NCI-H69 (cell line): ENCODE measurements around the gene CNTNAP2.
A peak's percentile ranks its signal among the peaks of the same experiment; 100 is the strongest.

ENCODE experiments used
- DNase-seq: peaks from one replicate; lab custom pipeline; 2025; lab: John Stamatoyannopoulos, UW

Gene CNTNAP2

GRCh38 chr7:146424084-146424483, 307.5 kb downstream of the CNTNAP2 start:
- no peak for DNase-seq

DNA sequence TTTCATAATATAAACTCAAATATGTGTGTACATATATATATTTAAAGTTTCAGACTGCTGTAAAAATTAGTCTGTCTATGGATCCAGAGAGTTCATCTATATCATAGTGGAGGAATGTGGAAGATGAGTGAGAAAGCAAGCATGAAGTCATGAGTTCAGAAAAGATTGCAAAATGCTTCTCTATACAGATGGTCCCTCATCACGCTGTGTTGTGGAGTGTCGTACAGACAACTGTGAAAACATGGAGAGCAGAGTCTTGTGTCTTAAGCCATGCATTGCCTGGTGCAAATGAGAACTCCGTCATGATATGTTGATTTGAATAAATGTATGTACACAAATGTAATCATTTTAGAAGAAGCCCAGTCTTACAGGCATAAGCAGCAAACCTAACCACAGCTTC, 316.9 kb downstream of the CNTNAP2 start:
- DNase-seq = no peak

DNA sequence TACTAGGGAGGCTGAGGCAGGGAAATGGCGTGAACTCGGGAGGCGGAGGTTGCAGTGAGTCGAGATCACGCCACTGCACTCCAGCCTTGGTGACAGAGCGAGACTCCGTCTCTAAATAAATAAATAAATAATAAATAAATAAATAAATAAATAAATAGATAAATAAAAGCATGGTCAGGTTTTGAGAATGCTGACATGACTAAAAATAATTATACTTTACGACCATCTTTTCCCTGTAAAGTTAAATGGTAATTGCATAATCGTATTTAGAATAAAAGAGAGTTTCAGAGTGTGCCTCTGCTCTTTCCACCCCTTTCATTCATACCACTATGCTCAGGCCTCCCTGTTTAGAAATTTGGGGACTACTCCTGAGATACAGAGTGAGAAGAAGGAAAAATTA, 326.5 kb downstream of the CNTNAP2 start:
- no peak for DNase-seq

DNA sequence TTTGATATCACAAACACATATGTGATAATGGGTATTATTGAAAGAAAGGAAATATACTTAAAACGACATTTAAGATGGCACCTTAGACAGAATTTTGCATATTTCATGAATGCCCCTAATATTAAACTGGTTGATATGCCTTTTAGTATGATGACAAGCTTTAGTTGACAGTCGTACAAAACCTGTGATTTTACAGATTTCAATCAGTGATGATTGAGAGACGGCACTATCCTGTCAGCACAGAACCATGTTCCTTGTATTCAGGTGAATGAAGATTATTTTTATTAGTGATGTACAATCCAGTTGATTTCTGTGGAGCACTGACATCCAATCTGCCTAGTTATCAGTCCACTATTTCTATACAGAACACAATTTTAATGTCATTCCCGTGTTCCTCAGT, 333.0 kb downstream of the CNTNAP2 start:
- no peak for DNase-seq

DNA sequence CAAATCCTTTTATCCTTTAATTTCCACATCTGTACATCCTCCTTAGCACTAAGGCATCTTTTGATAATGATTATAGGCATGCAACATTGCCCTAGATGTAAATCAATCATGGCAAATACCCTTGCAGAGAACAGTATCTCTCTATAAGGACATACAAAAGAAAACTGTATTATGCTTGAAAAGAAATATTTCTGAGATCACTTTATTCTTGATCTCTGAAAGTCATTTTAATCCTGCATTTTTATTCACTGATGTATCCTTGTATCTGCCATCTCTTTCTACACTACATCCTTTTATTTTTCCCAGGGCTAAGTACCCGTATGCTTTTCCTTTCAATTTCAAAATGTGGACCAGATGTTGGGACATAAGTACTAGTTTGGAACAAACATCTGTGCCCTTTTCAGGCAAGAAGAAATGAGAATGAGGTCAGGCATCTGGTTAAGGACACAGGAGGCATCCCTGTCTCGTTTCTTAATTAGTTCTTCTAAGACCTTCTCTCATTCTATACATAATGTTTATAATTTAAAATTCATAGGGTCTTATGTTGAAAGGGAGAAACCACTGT, 338.6 kb downstream of the CNTNAP2 start:
- DNase-seq = peak; percentile 22

- DNase-seq = peak; percentile 26
Measured at GRCh38 chr7:146479040-146479439, 362.4 kb downstream of the CNTNAP2 start.

GRCh38 chr7:146486519-146486918, 369.9 kb downstream of the CNTNAP2 start:
- peak; percentile 74 for DNase-seq

GRCh38 chr7:146492017-146492416, 375.4 kb downstream of the CNTNAP2 start:
- DNase-seq = no peak

DNA sequence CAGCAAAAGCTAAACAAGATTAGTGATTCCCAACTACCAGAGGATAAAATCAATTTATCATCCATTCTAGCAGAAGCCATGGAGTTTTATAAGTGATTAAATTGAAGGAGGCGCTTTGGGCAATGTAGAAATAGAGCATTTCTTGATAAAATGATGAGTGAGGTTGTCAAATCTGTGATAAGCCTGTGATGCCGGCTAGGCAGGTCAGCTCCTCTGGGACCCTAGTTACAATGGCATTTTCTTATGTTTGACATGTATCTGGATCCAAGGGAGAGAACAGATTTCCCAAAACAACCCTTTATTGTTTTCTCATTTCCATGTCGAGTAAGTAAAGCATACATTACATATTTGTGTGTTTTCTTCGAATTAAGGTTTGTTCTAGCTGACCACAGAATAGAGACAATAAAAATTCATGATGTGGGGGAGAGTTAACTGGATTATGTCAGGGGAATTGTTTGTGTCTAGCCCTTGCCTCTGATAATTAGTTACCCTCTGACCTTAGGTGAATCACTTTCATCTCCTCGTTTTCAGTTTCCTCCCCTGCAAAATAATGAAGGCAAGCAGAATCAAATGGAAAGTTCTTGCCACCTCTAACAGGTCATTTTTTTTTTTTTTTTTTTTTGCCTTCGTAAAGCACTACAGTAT, 378.5 kb downstream of the CNTNAP2 start:
- DNase-seq = no peak

DNA sequence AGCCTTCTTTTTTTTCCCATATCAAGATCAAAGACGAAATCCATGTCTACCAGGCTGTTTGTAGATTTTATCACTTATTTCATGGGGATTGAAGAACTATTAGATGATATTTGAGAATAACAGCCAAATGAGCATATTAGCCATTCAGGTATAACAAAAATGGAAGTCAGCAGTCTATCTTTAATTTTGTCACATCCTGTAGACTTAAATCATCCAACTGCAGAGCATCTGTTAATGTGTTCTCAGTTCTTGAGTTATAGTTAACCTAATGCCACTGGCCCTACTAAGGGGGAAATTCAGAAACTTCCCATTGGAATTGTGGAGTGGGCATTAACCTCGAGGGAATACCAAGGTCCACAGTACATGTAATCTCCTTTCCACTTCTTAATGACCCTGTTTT, 380.1 kb downstream of the CNTNAP2 start:
- no peak for DNase-seq

DNA sequence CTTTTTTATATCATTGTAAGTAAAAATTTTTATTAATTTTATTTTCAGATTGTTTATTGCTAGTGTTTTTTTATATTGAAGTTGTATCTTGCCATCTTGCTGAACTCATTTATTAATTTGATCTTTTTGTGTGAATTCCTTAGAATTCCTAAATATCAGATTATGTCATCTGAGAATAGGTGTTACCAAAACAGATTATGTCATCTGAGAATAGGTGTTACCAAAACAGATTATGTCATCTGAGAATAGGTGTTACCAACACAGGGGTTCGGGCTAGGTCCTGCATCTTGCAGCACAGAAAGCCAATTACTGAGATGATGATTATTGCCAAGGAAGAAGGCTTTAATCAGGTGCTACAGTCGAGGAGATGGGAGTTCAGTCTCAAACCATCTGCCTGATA, 383.4 kb downstream of the CNTNAP2 start:
- DNase-seq = no peak

- peak; percentile 13 for DNase-seq
Measured at GRCh38 chr7:146503844-146504243, 387.2 kb downstream of the CNTNAP2 start.

GRCh38 chr7:146510088-146510680, 393.6 kb downstream of the CNTNAP2 start:
- DNase-seq = peak; percentile 14

DNA sequence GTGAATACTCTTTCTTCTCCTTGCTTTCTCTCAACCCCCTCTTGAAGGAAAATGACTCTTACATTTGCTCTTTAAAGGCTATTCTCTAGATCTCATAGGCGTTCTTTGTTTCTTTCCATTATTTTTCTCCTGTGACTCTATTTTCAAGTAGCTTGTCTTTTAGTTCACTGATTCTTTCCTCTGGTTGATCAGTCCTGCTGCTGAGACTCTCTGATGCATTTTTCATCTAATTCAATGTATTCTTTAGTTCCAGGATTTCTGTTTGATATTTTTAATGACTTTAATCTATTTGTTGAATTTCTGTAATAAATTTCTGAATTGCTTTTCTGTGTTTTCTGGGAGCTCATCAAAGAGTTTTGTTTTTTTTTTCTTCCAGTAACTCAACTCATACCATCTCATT, 397.7 kb downstream of the CNTNAP2 start:
- DNase-seq = no peak

DNA sequence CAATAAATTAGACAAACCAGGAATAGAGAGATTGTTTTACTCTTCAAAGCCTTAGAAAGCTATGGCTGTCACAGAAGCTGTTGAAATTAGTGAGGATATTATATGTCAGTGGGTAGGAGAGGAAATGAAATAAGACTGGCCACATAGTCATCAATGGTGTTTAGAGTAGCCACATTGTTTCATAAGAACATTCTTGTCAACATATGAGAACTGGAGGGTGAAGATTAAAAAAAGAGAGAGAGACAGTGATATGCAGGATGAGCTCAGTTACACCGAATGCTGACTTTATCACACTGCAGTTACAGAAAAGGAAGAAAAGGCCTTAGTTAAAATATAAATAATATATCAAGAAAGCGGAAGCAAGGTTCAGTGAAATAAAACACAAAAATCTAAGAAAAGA, 412.0 kb downstream of the CNTNAP2 start:
- no peak for DNase-seq

DNA sequence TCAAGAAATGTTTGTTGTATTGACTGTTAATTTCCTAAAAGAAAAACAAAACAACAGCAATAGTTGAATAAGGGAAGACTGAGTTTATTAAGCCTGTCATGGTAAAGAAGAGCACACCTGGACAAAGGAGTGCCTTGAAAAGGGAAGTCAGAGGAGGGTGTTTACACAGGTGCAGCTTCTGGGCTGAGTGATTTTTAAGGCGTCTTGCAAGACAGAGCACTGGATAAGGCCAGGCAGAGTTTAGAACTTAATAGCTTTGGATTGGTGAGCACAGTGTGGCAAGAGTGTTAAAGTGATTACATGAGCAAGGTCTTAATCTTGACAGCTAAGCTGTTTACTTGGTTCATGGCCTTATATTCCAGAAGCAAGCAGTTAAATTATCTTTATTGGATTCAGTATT, 423.2 kb downstream of the CNTNAP2 start:
- peak; percentile 16 for DNase-seq

GRCh38 chr7:146542101-146542500, 425.5 kb downstream of the CNTNAP2 start:
- no peak for DNase-seq

GRCh38 chr7:146544748-146545147, 428.1 kb downstream of the CNTNAP2 start:
- no peak for DNase-seq

GRCh38 chr7:146548816-146549215, 432.2 kb downstream of the CNTNAP2 start:
- DNase-seq = no peak

DNA sequence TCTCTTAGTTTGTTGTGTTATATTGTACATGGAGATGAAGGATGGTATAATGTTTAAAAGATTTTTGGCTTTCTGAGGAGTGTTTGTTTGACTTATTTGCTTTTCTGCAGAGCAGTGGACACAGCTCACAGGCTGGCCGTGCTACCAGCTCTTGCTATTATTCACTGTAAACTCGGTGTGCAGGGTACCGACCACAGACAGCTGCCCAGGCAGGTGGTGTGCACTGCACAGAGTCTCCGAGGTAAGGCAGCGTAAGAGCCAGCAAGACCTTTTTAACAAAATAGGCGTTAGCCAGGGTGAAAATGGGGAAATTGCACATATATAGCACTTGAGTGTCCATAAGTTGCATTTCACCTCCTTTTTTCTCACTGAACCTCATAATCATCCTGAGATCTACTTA, 438.0 kb downstream of the CNTNAP2 start:
- no peak for DNase-seq

DNA sequence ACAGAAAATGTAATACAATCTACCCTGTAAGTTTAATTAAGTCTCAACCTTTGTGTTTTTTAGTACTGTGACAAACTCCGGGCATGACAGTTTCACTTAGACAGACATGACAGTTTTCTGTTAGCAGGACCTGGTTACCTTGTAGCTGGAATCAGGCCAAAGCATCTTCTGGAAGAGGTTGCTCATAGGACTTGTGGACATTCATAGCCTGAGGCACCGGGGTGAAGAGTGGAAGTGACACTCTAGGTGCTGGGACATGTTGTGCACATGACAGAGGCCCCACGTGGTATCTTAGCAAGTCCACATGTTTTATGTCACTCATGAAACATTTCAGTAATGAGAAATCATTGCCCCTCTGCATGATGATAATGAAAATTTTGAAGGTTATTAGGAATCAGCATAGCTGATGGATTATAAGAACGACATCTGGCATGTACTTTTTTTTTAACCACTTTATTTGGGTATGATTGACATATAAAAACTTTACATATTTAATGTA, 441.4 kb downstream of the CNTNAP2 start:
- DNase-seq = peak; percentile 25

DNA sequence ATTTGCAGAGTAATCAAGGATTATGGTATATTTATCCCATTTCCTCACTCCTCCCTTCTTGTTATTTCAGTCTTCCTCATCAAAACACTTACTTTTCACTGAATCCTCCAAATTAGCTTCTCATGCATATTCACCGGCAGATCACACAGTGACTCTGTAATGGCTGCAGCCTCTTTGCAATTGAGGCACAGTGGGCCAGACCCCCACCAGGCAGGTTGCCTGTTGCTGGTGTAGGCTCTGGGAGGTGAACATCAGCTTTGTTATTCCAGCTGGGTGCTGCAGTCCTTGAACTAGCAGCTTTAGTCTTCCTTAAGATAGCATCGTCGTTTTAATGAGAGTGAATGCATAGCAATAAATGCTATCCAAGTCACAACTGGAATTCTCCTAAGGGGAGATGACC, 449.3 kb downstream of the CNTNAP2 start:
- no peak for DNase-seq

DNA sequence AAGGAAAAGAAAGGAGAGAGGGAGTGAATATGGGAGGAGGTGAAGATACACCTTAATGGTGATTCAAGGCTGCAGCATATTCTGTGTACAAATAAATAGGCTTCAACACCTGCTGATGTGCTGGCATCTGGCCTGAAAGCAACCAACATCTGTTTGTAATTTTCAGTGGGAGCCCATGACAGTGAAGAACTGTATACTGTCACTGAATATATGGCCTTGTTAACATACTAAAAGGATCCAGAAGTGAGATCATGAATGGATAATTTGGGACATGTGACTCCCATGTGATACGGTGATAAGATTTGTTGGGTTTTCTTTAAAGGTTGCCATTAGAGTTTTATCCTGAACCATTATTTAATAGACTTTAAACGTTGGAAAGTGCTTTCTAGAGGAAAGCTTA, 459.3 kb downstream of the CNTNAP2 start:
- peak; percentile 53 for DNase-seq

DNA sequence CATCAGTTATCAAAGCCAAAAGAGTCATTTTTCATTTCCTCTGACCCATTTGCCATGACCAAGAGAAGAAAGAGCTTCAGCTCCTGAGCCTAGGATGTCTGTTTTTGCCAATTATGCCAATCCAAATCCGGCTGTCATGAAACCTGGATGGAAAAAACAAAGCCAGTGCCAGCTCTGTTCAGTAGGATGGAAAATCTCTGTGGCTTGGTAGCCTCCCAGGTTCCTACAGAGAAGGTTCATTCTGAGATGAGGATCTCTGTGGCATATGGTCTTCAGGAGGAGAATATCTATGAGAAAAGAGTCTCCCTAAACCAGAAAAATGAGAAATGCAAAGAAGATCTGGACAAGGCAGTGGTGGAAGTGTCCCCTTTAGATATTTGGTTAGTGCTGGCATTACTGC, 475.4 kb downstream of the CNTNAP2 start:
- no peak for DNase-seq
